ENCODE results near the gene LRRC8B.
A peak's percentile ranks its signal among the peaks of the same experiment; 100 is the strongest.

Gene LRRC8B

DNA sequence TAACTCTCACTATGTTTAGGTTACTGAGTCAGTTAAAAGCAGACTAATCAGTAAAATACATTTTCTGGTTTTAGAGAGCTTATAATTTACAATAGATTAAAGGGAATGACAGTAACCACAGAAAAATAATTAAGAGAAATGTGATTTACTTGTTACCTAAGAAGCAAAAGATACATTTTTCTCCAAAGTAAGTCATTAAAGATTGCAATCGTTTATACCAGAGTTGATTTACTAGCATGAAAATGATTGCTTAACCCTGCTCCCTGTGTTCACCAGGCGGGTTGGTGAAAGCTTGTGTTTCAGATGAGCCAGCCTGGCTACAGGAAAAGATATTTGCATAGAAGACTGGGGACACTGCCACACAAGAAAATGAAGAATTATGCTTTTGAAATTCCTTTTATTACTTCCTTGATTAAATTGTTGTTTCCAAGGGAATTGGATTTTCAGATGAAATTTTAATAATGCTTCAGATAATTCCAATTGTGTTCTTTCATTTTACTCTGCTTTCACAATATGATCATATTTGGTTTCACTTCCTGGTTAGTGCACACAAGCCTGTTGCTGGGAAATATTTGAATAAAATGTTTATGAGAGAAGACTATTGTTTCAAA, 27.9 kb downstream of the LRRC8B start:
- Histone ChIP-seq H3K79me2 (ENCODE audit: insufficient read depth, low read length) (0 out of 2 replicates have a peak, but pooled peaks cover 4% of the 10 kb centered on the region), H3K27ac (ENCODE audit: low read depth, low read length) (peak overlapping the region; percentile 66), H2AFZ (ENCODE audit: low read depth, low read length, severe bottlenecking) (peak overlapping the region; percentile 52)

GRCh38 chr1:89553157-89553556, 28.5 kb downstream of the LRRC8B start:
- Histone ChIP-seq H3K9me3 (ENCODE audit: insufficient read depth, low read length) (no peaks in the 10 kb centered on the region), H3K9ac (ENCODE audit: low read length) (peak overlapping the region; percentile 21), H3K4me3 (ENCODE audit: insufficient read depth, low read length, poor library complexity, severe bottlenecking) (peak overlapping the region; percentile 25), H3K9me2 (replicated peaks; ENCODE audit: insufficient read depth, low read length) (no peaks in the 10 kb centered on the region), H4K20me1 (ENCODE audit: low read depth, low read length) (no peaks in the 10 kb centered on the region), H3K27ac (ENCODE audit: low read depth, low read length) (peak overlapping the region; percentile 66), H2AFZ (ENCODE audit: low read depth, low read length, severe bottlenecking) (peak overlapping the region; percentile 52), H3K36me3 (ENCODE audit: low read length) (no peaks in the 10 kb centered on the region), H3K4me2 (ENCODE audit: low read depth, low read length, poor library complexity, severe bottlenecking) (peak overlapping the region; percentile 73), H3K79me2 (ENCODE audit: insufficient read depth, low read length) (0 out of 2 replicates have a peak, but pooled peaks cover 4% of the 10 kb centered on the region), H3K27me3 (ENCODE audit: low read length) (no peaks in the 10 kb centered on the region), H3F3A (ENCODE audit: insufficient read depth) (no peaks in the 10 kb centered on the region)
- TF ChIP-seq EZH2phosphoT487 (conservative IDR thresholded peaks at IDR 0.05; ENCODE audit: low read length) = no peak
- no peak for TF ChIP-seq CTCF (IDR thresholded peaks at IDR 0.05; ENCODE audit: insufficient read depth, low read length, poor library complexity, severe bottlenecking)

More for the DNA sequence above, 27.9 kb downstream of the LRRC8B start:
- H4K20me1 ChIP-seq (ENCODE audit: low read depth, low read length) = no peaks in the 10 kb centered on the region
- no peaks in the 10 kb centered on the region for H3K36me3 ChIP-seq (ENCODE audit: low read length)
- H3F3A ChIP-seq (ENCODE audit: insufficient read depth) = no peaks in the 10 kb centered on the region
- no peaks in the 10 kb centered on the region for H3K9me2 ChIP-seq (replicated peaks; ENCODE audit: insufficient read depth, low read length)
- no peaks in the 10 kb centered on the region for H3K9me3 ChIP-seq (ENCODE audit: insufficient read depth, low read length)
- TF ChIP-seq CTCF (IDR thresholded peaks at IDR 0.05; ENCODE audit: insufficient read depth, low read length, poor library complexity, severe bottlenecking) (no peak), EZH2phosphoT487 (conservative IDR thresholded peaks at IDR 0.05; ENCODE audit: low read length) (no peak)
- H3K27me3 ChIP-seq (ENCODE audit: low read length) = no peaks in the 10 kb centered on the region
- peak overlapping the region; percentile 25 for H3K4me3 ChIP-seq (ENCODE audit: insufficient read depth, low read length, poor library complexity, severe bottlenecking)
- H3K9ac ChIP-seq (ENCODE audit: low read length) = peak overlapping the region; percentile 21
- peak overlapping the region; percentile 73 for H3K4me2 ChIP-seq (ENCODE audit: low read depth, low read length, poor library complexity, severe bottlenecking)

DNA sequence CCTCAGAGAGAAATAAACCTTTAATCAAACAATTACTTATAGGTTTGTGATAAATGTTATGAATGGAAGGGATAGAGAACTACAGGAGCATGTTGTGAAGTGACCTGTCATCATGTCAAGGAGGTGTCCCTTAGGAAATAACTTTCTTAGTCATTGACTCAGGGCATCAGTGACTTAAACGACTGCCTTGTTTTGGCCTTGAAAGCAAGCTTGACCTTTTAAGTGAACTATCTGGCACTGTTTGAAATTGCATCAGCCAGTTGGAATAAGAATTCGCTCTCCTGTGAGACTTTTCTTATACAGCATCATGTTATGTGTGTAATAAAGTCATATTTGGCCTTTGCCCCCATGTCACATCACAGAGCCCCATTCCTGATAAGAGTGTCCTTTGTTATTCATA, 30.9 kb downstream of the LRRC8B start:
- Histone ChIP-seq H3K4me2 (ENCODE audit: low read depth, low read length, poor library complexity, severe bottlenecking) (no peak overlapping the region), H3K27ac (ENCODE audit: low read depth, low read length) (no peak overlapping the region), H3K27me3 (ENCODE audit: low read length) (no peaks in the 10 kb centered on the region), H3K79me2 (ENCODE audit: insufficient read depth, low read length) (0 out of 2 replicates have a peak, but pooled peaks cover 4% of the 10 kb centered on the region), H3K9ac (ENCODE audit: low read length) (no peak overlapping the region), H3K4me3 (ENCODE audit: insufficient read depth, low read length, poor library complexity, severe bottlenecking) (no peak overlapping the region), H3K9me3 (ENCODE audit: insufficient read depth, low read length) (no peaks in the 10 kb centered on the region), H3K36me3 (ENCODE audit: low read length) (no peaks in the 10 kb centered on the region), H3K9me2 (replicated peaks; ENCODE audit: insufficient read depth, low read length) (no peaks in the 10 kb centered on the region), H2AFZ (ENCODE audit: low read depth, low read length, severe bottlenecking) (no peak overlapping the region), H4K20me1 (ENCODE audit: low read depth, low read length) (no peaks in the 10 kb centered on the region), H3F3A (ENCODE audit: insufficient read depth) (no peaks in the 10 kb centered on the region)
- TF ChIP-seq EZH2phosphoT487 (conservative IDR thresholded peaks at IDR 0.05; ENCODE audit: low read length) (no peak), CTCF (IDR thresholded peaks at IDR 0.05; ENCODE audit: insufficient read depth, low read length, poor library complexity, severe bottlenecking) (no peak)

Data from SU-DHL-6 (cell line).